ENCODE results near the gene FBXO15. TPM values are rescaled to one million over a fixed set of nuclear protein-coding genes. Genes with fewer than 3 reads are reported as not detected.

The FBXO15 gene
- total and polyA plus RNA-seq, 2 of the 8 experiments (the other 6 are each of a cell fraction or from before 2014, with no cell fraction given) = 0.84 to 0.85 TPM

DNA sequence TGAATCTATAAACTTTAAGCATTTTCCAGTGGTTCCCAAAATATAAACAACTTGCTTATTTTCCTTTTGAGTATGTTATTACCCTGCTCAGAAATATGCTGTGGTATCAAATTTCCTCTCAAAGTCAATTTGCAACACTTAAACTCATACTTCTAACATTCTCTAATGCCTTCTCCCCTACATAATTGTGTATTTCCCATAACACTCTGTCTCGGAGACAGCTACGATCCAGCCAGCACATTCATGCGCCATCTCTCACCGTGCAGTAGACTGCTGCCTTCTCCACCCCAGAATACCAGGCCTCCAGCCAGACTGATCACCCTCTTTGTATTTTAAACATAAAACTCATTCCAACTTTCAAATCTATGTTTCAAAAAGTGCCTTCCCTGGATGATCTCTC, 42.5 kb upstream of the FBXO15 start (continued):
- TF ChIP-seq, protein P1, sequence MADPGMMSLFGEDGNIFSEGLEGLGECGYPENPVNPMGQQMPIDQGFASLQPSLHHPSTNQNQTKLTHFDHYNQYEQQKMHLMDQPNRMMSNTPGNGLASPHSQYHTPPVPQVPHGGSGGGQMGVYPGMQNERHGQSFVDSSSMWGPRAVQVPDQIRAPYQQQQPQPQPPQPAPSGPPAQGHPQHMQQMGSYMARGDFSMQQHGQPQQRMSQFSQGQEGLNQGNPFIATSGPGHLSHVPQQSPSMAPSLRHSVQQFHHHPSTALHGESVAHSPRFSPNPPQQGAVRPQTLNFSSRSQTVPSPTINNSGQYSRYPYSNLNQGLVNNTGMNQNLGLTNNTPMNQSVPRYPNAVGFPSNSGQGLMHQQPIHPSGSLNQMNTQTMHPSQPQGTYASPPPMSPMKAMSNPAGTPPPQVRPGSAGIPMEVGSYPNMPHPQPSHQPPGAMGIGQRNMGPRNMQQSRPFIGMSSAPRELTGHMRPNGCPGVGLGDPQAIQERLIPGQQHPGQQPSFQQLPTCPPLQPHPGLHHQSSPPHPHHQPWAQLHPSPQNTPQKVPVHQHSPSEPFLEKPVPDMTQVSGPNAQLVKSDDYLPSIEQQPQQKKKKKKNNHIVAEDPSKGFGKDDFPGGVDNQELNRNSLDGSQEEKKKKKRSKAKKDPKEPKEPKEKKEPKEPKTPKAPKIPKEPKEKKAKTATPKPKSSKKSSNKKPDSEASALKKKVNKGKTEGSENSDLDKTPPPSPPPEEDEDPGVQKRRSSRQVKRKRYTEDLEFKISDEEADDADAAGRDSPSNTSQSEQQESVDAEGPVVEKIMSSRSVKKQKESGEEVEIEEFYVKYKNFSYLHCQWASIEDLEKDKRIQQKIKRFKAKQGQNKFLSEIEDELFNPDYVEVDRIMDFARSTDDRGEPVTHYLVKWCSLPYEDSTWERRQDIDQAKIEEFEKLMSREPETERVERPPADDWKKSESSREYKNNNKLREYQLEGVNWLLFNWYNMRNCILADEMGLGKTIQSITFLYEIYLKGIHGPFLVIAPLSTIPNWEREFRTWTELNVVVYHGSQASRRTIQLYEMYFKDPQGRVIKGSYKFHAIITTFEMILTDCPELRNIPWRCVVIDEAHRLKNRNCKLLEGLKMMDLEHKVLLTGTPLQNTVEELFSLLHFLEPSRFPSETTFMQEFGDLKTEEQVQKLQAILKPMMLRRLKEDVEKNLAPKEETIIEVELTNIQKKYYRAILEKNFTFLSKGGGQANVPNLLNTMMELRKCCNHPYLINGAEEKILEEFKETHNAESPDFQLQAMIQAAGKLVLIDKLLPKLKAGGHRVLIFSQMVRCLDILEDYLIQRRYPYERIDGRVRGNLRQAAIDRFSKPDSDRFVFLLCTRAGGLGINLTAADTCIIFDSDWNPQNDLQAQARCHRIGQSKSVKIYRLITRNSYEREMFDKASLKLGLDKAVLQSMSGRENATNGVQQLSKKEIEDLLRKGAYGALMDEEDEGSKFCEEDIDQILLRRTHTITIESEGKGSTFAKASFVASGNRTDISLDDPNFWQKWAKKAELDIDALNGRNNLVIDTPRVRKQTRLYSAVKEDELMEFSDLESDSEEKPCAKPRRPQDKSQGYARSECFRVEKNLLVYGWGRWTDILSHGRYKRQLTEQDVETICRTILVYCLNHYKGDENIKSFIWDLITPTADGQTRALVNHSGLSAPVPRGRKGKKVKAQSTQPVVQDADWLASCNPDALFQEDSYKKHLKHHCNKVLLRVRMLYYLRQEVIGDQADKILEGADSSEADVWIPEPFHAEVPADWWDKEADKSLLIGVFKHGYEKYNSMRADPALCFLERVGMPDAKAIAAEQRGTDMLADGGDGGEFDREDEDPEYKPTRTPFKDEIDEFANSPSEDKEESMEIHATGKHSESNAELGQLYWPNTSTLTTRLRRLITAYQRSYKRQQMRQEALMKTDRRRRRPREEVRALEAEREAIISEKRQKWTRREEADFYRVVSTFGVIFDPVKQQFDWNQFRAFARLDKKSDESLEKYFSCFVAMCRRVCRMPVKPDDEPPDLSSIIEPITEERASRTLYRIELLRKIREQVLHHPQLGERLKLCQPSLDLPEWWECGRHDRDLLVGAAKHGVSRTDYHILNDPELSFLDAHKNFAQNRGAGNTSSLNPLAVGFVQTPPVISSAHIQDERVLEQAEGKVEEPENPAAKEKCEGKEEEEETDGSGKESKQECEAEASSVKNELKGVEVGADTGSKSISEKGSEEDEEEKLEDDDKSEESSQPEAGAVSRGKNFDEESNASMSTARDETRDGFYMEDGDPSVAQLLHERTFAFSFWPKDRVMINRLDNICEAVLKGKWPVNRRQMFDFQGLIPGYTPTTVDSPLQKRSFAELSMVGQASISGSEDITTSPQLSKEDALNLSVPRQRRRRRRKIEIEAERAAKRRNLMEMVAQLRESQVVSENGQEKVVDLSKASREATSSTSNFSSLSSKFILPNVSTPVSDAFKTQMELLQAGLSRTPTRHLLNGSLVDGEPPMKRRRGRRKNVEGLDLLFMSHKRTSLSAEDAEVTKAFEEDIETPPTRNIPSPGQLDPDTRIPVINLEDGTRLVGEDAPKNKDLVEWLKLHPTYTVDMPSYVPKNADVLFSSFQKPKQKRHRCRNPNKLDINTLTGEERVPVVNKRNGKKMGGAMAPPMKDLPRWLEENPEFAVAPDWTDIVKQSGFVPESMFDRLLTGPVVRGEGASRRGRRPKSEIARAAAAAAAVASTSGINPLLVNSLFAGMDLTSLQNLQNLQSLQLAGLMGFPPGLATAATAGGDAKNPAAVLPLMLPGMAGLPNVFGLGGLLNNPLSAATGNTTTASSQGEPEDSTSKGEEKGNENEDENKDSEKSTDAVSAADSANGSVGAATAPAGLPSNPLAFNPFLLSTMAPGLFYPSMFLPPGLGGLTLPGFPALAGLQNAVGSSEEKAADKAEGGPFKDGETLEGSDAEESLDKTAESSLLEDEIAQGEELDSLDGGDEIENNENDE (IDR thresholded peaks at IDR 0.05; ENCODE audit: insufficient replicate concordance, low read length) = no peak
- TF ChIP-seq RBBP5 (IDR thresholded peaks at IDR 0.05; ENCODE audit: borderline replicate concordance, low read depth, low read length) (no peak), POU5F1 (IDR thresholded peaks at IDR 0.05; ENCODE audit: low read depth, low read length) (no peak), SAP30 (IDR thresholded peaks at IDR 0.05; ENCODE audit: insufficient read depth, insufficient replicate concordance, low read length) (no peak)
